HG02642 (cell line): ENCODE data around the gene DNAH3.
"Not testable (repeated sequence)": the region's sequence is repeated elsewhere in the genome, so short reads cannot be mapped to it uniquely, and the experiment has no call there.

Source experiments
- ATAC-seq: cut with Tn5 transposase; IDR thresholded peaks from one replicate; pipeline ENCODE4 v1.9.1; 2021; ENCODE audit warnings: mild to moderate bottlenecking; ENCODE audit not compliant: unreplicated experiment, poor library complexity

The DNAH3 gene

GRCh38 chr16:21150375-21151001, at the start of gene DNAH3:
Gene DNAH3 (minus strand): TSS chr16:21150846. CDS start chr16:21150319, 527 bp downstream.
- no peak for ATAC-seq

GRCh38 chr16:21199607-21200218, 49.1 kb upstream of the DNAH3 start:
- ATAC-seq: no peak

GRCh38 chr16:21197621-21198020, 47.0 kb upstream of the DNAH3 start:
- no peak for ATAC-seq

GRCh38 chr16:21197112-21197511, 46.5 kb upstream of the DNAH3 start:
- ATAC-seq: no peak

- not testable (repeated sequence) for ATAC-seq
Measured at GRCh38 chr16:21195330-21195729, 44.7 kb upstream of the DNAH3 start.

- ATAC-seq: no peak
Measured at GRCh38 chr16:21194771-21195301, 44.2 kb upstream of the DNAH3 start.

- no peak for ATAC-seq
Measured at GRCh38 chr16:21192991-21193390, 42.3 kb upstream of the DNAH3 start.

GRCh38 chr16:21190599-21190998, 40.0 kb upstream of the DNAH3 start:
- no peak for ATAC-seq

GRCh38 chr16:21190013-21190412, 39.4 kb upstream of the DNAH3 start:
- no peak for ATAC-seq

- no peak for ATAC-seq
Measured at GRCh38 chr16:21189311-21189710, 38.7 kb upstream of the DNAH3 start.

GRCh38 chr16:21186326-21186691, 35.7 kb upstream of the DNAH3 start:
- no peak for ATAC-seq

- ATAC-seq: no peak
Measured at GRCh38 chr16:21185659-21186325, 35.1 kb upstream of the DNAH3 start.

GRCh38 chr16:21184834-21185233, 34.2 kb upstream of the DNAH3 start:
- ATAC-seq: no peak

- ATAC-seq: no peak
Measured at GRCh38 chr16:21183995-21184394, 33.3 kb upstream of the DNAH3 start.

- no peak for ATAC-seq
Measured at GRCh38 chr16:21179983-21180365, 29.3 kb upstream of the DNAH3 start.

GRCh38 chr16:21179126-21179982, 28.7 kb upstream of the DNAH3 start:
- no peak for ATAC-seq

GRCh38 chr16:21175397-21175796, 24.8 kb upstream of the DNAH3 start:
- ATAC-seq: no peak

- ATAC-seq: no peak
Measured at GRCh38 chr16:21172650-21173049, 22.0 kb upstream of the DNAH3 start.

GRCh38 chr16:21170116-21170515, 19.5 kb upstream of the DNAH3 start:
- not testable (repeated sequence) for ATAC-seq

GRCh38 chr16:21169249-21169981, 18.8 kb upstream of the DNAH3 start:
- ATAC-seq: no peak
